Neural cell (in vitro differentiated cells): Measurements from ENCODE around the gene PRPF40A. TPM values are rescaled to one million over a fixed set of nuclear protein-coding genes. Genes with fewer than 3 reads are reported as not detected.

Experiments used
- H2AFZ ChIP-seq: fragments of 200-600, 300-800 bp; sonication (generic), shearing (Covaris generic); 2 replicates; pipeline ENCODE4 v1.6.0; 2014; ENCODE audit warnings: low read depth, mild to moderate bottlenecking, antibody characterized with exemption, low read length, moderate library complexity
- H3F3A ChIP-seq: fragments of 200-600 bp; shearing (Covaris generic); 2 replicates; pipeline ENCODE4 v1.6.1; 2016; ENCODE audit warnings: mild to moderate bottlenecking, moderate library complexity, mixed read lengths, antibody characterized with exemption, low read length; ENCODE audit not compliant: insufficient read depth, poor library complexity, severe bottlenecking
- H3K27ac ChIP-seq: fragments of 200-600, 300-800 bp; sonication (generic), shearing (Covaris generic); 2 replicates; pipeline ENCODE4 v1.5.1; 2014; ENCODE audit warnings: mild to moderate bottlenecking, low read length, moderate library complexity
- H3K27me3 ChIP-seq: fragments of 300-800, 200-600 bp; sonication (generic), shearing (Covaris generic); 2 replicates; pipeline ENCODE4 v1.6.0; 2014; ENCODE audit warnings: mild to moderate bottlenecking, low read depth, low read length, moderate library complexity; ENCODE audit not compliant: insufficient read depth
- H3K36me3 ChIP-seq: fragments of 300-800, 200-600 bp; sonication (generic), shearing (Covaris generic); 2 replicates; pipeline ENCODE4 v1.5.1; 2014; ENCODE audit warnings: mild to moderate bottlenecking, antibody characterized with exemption, low read length, moderate library complexity; ENCODE audit not compliant: insufficient read depth
- H3K4me2 ChIP-seq: fragments of 300-800, 200-600 bp; sonication (generic), shearing (Covaris generic); 2 replicates; pipeline ENCODE4 v1.6.0; 2014; ENCODE audit warnings: mild to moderate bottlenecking, low read length
- H3K4me3 ChIP-seq: fragments of 300-800, 200-600 bp; sonication (generic), shearing (Covaris generic); 2 replicates; pipeline ENCODE4 v1.5.1; 2014; ENCODE audit warnings: mild to moderate bottlenecking, low read length, moderate library complexity
- H3K79me2 ChIP-seq: fragments of 200-600 bp; shearing (Covaris generic); replicated peaks from 2 replicates; pipeline ENCODE4 v1.6.0; 2014; ENCODE audit warnings: mild to moderate bottlenecking, low read length, moderate library complexity; ENCODE audit not compliant: insufficient read depth
- H3K9ac ChIP-seq: fragments of 300-800, 200-600 bp; sonication (generic), shearing (Covaris generic); 2 replicates; pipeline ENCODE4 v1.6.1; 2016; ENCODE audit warnings: mild to moderate bottlenecking, low read length, mixed read lengths
- H3K9me2 ChIP-seq: fragments of 200-600 bp; shearing (Covaris generic); 2 replicates; pipeline ENCODE4 v1.6.1; 2016; ENCODE audit warnings: mild to moderate bottlenecking, low read length, mixed read lengths; ENCODE audit not compliant: insufficient read depth
- H3K9me3 ChIP-seq: fragments of 200-600, 300-800 bp; sonication (generic), shearing (Covaris generic); 2 replicates; pipeline ENCODE4 v1.6.1; 2016; ENCODE audit warnings: mild to moderate bottlenecking, mixed run types, low read length, moderate library complexity, mixed read lengths
- H4K20me1 ChIP-seq: fragments of 200-600 bp; shearing (Covaris generic); 2 replicates; pipeline ENCODE4 v1.6.1; 2016; ENCODE audit warnings: mild to moderate bottlenecking, mixed run types; ENCODE audit not compliant: insufficient read depth
- EP300 ChIP-seq: fragments of 450-650 bp; conservative IDR thresholded peaks from 2 replicates; pipeline ENCODE4 v1.6.1; 2014; ENCODE audit warnings: antibody characterized with exemption, mild to moderate bottlenecking, moderate library complexity; ENCODE audit not compliant: poor library complexity, severe bottlenecking
- EZH2 ChIP-seq: fragments of 200-600, 300-800 bp; shearing (Covaris generic), sonication (generic); IDR thresholded peaks from 2 replicates; pipeline ENCODE4 v1.6.1; 2014; ENCODE audit warnings: antibody characterized with exemption, low read length, borderline replicate concordance, mild to moderate bottlenecking; ENCODE audit not compliant: insufficient read depth, poor library complexity, severe bottlenecking
- MXI1 ChIP-seq: fragments of 450-650 bp; conservative IDR thresholded peaks from 2 replicates; pipeline ENCODE4 v1.6.1; 2014; ENCODE audit warnings: antibody characterized with exemption, mild to moderate bottlenecking; ENCODE audit not compliant: poor library complexity, severe bottlenecking
- POLR2AphosphoS5 ChIP-seq: IDR thresholded peaks from 2 replicates; pipeline ENCODE4 v1.6.1; 2012
- RAD21 ChIP-seq: fragments of 450-650 bp; conservative IDR thresholded peaks from 2 replicates; pipeline ENCODE4 v1.6.1; 2014; ENCODE audit warnings: antibody characterized with exemption, mild to moderate bottlenecking, moderate library complexity
- SMC3 ChIP-seq: fragments of 450-650 bp; conservative IDR thresholded peaks from 2 replicates; pipeline ENCODE4 v1.6.1; 2014; ENCODE audit warnings: antibody characterized with exemption, mild to moderate bottlenecking, moderate library complexity; ENCODE audit not compliant: poor library complexity
- TAF1 ChIP-seq: IDR thresholded peaks from 2 replicates; pipeline ENCODE4 v1.6.1; 2012; ENCODE audit warnings: low read depth
- polyA plus RNA-seq: library from polyadenylated mRNA; depleted of rRNA; stranded (reverse); fragments of >200 nt; gene quantifications from 2 replicates; pipeline ENCODE4 v1.2.3, GENCODE V29; 2014
- TF ChIP-seq, protein P1 (sequence below): fragments of 450-650 bp; IDR thresholded peaks from 2 replicates; pipeline ENCODE4 v1.5.1; 2014; ENCODE audit warnings: antibody characterized with exemption, mild to moderate bottlenecking, moderate library complexity; ENCODE audit not compliant: poor library complexity, severe bottlenecking
- TF ChIP-seq, protein P2 (sequence below): IDR thresholded peaks from 2 replicates; pipeline ENCODE4 v1.6.1; 2012; ENCODE audit warnings: borderline replicate concordance

PRPF40A gene
- polyA plus RNA-seq, 1 donor from 2014 or later, result 105 TPM

DNA sequence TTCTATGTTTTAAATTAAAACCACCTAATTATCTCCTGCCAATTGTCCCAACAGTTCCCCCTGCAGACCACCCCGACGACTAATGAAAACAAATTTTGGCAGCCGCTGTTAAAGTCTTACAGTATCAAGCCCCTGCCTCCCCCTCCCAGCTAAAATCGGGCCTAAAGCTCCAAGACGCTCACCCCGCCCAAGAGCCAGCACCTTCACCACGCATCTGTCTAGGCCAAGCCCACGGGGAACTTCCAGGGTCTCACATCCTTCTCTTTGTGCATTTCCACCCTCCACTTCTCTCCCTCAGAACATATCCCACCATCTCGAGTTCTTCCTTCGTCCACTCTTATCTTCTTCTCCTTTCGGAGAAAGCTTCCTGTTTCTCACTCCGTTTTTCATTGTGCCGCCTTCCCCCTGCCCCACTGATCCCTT is 445 bp downstream of the PRPF40A start:
- peak overlapping the region; percentile 92 for H3K9ac ChIP-seq
- H3K9me2 ChIP-seq, result no peaks in the 10 kb centered on the region
- peak overlapping the region; percentile 87 for H3K27ac ChIP-seq
- peak overlapping the region; percentile 83 for H3K4me2 ChIP-seq
- H3K27me3 ChIP-seq, result no peaks in the 10 kb centered on the region
- no peaks in the 10 kb centered on the region for H3K9me3 ChIP-seq
- peaks cover 74% of the 10 kb centered on the region for H3K79me2 ChIP-seq
- H3K4me3 ChIP-seq, result peak overlapping the region; percentile 84
- no peaks in the 10 kb centered on the region for H3F3A ChIP-seq
- H2AFZ ChIP-seq, result peak overlapping the region; percentile 73
- H4K20me1 ChIP-seq, result peaks cover under 1% of the 10 kb centered on the region
- TF ChIP-seq MXI1, result no peak
- TF ChIP-seq POLR2AphosphoS5, result no peak
- TF ChIP-seq SMC3, result no peak
- peaks cover 5% of the 10 kb centered on the region for H3K36me3 ChIP-seq

DNA sequence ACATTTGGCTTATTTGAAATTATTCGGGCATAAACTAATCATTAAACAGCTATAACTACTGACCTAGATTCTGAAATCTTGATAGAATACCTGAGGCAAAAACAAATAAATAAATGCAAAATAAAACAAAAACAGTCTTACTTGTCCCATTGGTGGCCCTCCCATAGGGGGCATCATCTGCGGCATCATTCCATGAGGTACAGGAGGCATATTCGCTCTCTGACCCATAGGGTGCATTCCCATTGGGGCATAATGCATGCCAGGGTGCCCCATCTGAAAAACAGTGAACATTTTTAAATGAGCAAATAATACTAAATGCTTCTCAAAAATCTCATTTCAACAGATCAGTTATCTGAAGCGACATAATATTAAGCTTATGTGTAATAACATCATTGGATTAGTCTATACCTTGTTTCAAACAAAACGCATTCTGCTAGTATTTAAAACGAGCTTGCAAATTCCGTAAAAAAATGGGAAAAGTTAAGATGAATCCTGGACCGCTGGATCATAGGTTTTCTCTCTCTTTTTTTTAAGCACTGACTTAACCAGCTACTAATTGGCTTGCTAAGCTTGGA is 1.3 kb downstream of the PRPF40A start:
- Histone ChIP-seq H3K9me2 (no peaks in the 10 kb centered on the region), H3K27ac (peak overlapping the region; percentile 87), H3K27me3 (no peaks in the 10 kb centered on the region), H3K9me3 (no peaks in the 10 kb centered on the region), H3K4me2 (peak overlapping the region; percentile 83), H2AFZ (no peak overlapping the region), H3K4me3 (peak overlapping the region; percentile 84), H3K9ac (peak overlapping the region; percentile 92), H3F3A (no peaks in the 10 kb centered on the region), H3K36me3 (peaks cover 5% of the 10 kb centered on the region), H3K79me2 (peaks cover 79% of the 10 kb centered on the region), H4K20me1 (peaks cover 4% of the 10 kb centered on the region)
- TF ChIP-seq, protein P1, sequence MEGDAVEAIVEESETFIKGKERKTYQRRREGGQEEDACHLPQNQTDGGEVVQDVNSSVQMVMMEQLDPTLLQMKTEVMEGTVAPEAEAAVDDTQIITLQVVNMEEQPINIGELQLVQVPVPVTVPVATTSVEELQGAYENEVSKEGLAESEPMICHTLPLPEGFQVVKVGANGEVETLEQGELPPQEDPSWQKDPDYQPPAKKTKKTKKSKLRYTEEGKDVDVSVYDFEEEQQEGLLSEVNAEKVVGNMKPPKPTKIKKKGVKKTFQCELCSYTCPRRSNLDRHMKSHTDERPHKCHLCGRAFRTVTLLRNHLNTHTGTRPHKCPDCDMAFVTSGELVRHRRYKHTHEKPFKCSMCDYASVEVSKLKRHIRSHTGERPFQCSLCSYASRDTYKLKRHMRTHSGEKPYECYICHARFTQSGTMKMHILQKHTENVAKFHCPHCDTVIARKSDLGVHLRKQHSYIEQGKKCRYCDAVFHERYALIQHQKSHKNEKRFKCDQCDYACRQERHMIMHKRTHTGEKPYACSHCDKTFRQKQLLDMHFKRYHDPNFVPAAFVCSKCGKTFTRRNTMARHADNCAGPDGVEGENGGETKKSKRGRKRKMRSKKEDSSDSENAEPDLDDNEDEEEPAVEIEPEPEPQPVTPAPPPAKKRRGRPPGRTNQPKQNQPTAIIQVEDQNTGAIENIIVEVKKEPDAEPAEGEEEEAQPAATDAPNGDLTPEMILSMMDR, result peak; percentile 62
- no peak for TF ChIP-seq TAF1

DNA sequence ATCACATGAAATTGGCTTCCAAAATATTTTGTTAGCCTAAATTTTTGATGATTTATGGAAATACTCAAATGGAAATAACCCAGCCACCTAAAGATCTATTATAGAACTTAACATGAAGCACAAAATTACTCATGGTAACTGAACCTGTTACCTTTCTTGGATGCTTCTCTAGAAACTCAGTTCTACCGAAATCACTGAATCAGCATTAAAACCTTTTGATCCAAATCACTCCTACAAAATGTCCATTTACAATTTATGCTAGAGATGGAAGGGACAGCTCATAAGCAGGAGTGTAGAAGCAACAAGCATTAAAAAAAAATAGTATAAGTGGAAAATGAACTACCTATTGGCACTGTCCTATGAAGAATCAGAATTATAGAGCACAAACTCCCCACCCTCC is 2.1 kb downstream of the PRPF40A start:
- Histone ChIP-seq H3K27me3 (no peaks in the 10 kb centered on the region), H4K20me1 (peaks cover 4% of the 10 kb centered on the region), H3K9me3 (no peaks in the 10 kb centered on the region), H3K4me2 (peak overlapping the region; percentile 83), H2AFZ (no peak overlapping the region), H3K4me3 (peak overlapping the region; percentile 84), H3K9ac (no peak overlapping the region), H3K9me2 (no peaks in the 10 kb centered on the region), H3F3A (no peaks in the 10 kb centered on the region), H3K79me2 (peaks cover 73% of the 10 kb centered on the region), H3K27ac (no peak overlapping the region), H3K36me3 (peaks cover 8% of the 10 kb centered on the region)
- TF ChIP-seq MXI1, result no peak
- no peak for TF ChIP-seq TAF1
- TF ChIP-seq SMC3, result no peak
- TF ChIP-seq POLR2AphosphoS5, result no peak
- TF ChIP-seq, protein P2, sequence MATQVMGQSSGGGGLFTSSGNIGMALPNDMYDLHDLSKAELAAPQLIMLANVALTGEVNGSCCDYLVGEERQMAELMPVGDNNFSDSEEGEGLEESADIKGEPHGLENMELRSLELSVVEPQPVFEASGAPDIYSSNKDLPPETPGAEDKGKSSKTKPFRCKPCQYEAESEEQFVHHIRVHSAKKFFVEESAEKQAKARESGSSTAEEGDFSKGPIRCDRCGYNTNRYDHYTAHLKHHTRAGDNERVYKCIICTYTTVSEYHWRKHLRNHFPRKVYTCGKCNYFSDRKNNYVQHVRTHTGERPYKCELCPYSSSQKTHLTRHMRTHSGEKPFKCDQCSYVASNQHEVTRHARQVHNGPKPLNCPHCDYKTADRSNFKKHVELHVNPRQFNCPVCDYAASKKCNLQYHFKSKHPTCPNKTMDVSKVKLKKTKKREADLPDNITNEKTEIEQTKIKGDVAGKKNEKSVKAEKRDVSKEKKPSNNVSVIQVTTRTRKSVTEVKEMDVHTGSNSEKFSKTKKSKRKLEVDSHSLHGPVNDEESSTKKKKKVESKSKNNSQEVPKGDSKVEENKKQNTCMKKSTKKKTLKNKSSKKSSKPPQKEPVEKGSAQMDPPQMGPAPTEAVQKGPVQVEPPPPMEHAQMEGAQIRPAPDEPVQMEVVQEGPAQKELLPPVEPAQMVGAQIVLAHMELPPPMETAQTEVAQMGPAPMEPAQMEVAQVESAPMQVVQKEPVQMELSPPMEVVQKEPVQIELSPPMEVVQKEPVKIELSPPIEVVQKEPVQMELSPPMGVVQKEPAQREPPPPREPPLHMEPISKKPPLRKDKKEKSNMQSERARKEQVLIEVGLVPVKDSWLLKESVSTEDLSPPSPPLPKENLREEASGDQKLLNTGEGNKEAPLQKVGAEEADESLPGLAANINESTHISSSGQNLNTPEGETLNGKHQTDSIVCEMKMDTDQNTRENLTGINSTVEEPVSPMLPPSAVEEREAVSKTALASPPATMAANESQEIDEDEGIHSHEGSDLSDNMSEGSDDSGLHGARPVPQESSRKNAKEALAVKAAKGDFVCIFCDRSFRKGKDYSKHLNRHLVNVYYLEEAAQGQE, result no peak
- no peak for TF ChIP-seq RAD21
- no peak for TF ChIP-seq EP300
- TF ChIP-seq, protein P1, result no peak
- TF ChIP-seq EZH2, result no peak
